Mesendoderm (in vitro differentiated cells): Measurements from ENCODE around the gene SLC20A1.

Experiments used
- DNase-seq: peaks from one replicate; pipeline ENCODE4 v3.0.0; 2013
- H2AK5ac ChIP-seq: 2 replicates; pipeline ENCODE4 v1.6.1; 2013; ENCODE audit warnings: low read length, inconsistent platforms
- H2BK120ac ChIP-seq: 2 replicates; pipeline ENCODE4 v1.6.1; 2013; ENCODE audit warnings: low read depth, mild to moderate bottlenecking, low read length, moderate library complexity, mixed read lengths
- H2BK15ac ChIP-seq: replicated peaks from 2 replicates; pipeline ENCODE4 v1.6.1; 2013; ENCODE audit warnings: low read depth, mild to moderate bottlenecking, moderate library complexity
- H2BK5ac ChIP-seq: 2 replicates; pipeline ENCODE4 v1.6.1; 2013; ENCODE audit warnings: low read length, inconsistent platforms
- H3K18ac ChIP-seq: 2 replicates; pipeline ENCODE4 v1.6.1; 2013; ENCODE audit warnings: mild to moderate bottlenecking, low read length, mixed read lengths
- H3K23ac ChIP-seq: one replicate; pipeline ENCODE4 v1.6.1; 2013; ENCODE audit warnings: low read length
- H3K27ac ChIP-seq: 2 replicates; pipeline ENCODE4 v1.5.1; 2013; ENCODE audit warnings: low read depth, mild to moderate bottlenecking, inconsistent platforms, low read length, moderate library complexity
- H3K27me3 ChIP-seq: 2 replicates; pipeline ENCODE4 v1.6.1; 2013; ENCODE audit warnings: low read length, control low read depth, mild to moderate bottlenecking, inconsistent platforms; ENCODE audit not compliant: insufficient read depth, poor library complexity
- H3K36me3 ChIP-seq: 2 replicates; pipeline ENCODE4 v1.6.1; 2013; ENCODE audit warnings: low read length, inconsistent platforms; ENCODE audit not compliant: control insufficient read depth, insufficient read depth
- H3K4ac ChIP-seq: one replicate; pipeline ENCODE4 v1.6.1; 2013; ENCODE audit warnings: low read depth, mild to moderate bottlenecking, low read length, moderate library complexity
- H3K4me1 ChIP-seq: 2 replicates; pipeline ENCODE4 v1.6.1; 2013; ENCODE audit warnings: low read depth, low read length, inconsistent platforms; ENCODE audit not compliant: control insufficient read depth
- H3K4me2 ChIP-seq: 2 replicates; pipeline ENCODE4 v1.6.1; 2013; ENCODE audit warnings: low read length
- H3K4me3 ChIP-seq: 2 replicates; pipeline ENCODE4 v1.5.1; 2013; ENCODE audit warnings: mild to moderate bottlenecking, low read length
- H3K56ac ChIP-seq: one replicate; pipeline ENCODE4 v1.6.1; 2013; ENCODE audit warnings: low read length
- H3K79me1 ChIP-seq: 2 replicates; pipeline ENCODE4 v1.6.1; 2013; ENCODE audit warnings: low read length, inconsistent platforms
- H3K79me2 ChIP-seq: 2 replicates; pipeline ENCODE4 v1.6.1; 2013; ENCODE audit warnings: mild to moderate bottlenecking, low read length; ENCODE audit not compliant: control insufficient read depth, insufficient read depth
- H3K9ac ChIP-seq: 2 replicates; pipeline ENCODE4 v1.6.1; 2013; ENCODE audit warnings: low read length, inconsistent platforms
- H4K5ac ChIP-seq: one replicate; pipeline ENCODE4 v1.6.1; 2013; ENCODE audit warnings: low read length
- H4K8ac ChIP-seq: one replicate; pipeline ENCODE4 v1.6.1; 2013; ENCODE audit warnings: low read depth, mild to moderate bottlenecking, control low read depth, low read length, moderate library complexity
- WGBS: extraction: QIAGEN DNeasy Blood & Tissue Kit; methylation state at CpG from one replicate; pipeline ENCODE4 v1.1.7; 2013; ENCODE audit warnings: low lambda C conversion rate, missing lambda C conversion rate; ENCODE audit not compliant: insufficient coverage; ENCODE audit errors: extremely low coverage; 5-methylcytosine and 5-hydroxymethylcytosine counted together

The SLC20A1 gene

GRCh38 chr2:112634153-112634873, 11.4 kb upstream of the SLC20A1 start:
- WGBS = no CpG with 5 or more reads among the region's 16 CpGs
- Histone ChIP-seq H3K36me3 (no peaks in the 10 kb centered on the region), H3K23ac (no peak overlapping the region), H3K4ac (no peak overlapping the region), H4K8ac (no peak overlapping the region), H3K56ac (no peak overlapping the region), H2BK120ac (no peak overlapping the region), H2AK5ac (no peak overlapping the region), H3K27ac (no peak overlapping the region), H3K27me3 (no peaks in the 10 kb centered on the region), H3K9ac (no peak overlapping the region), H3K18ac (no peak overlapping the region), H3K79me2 (no peaks in the 10 kb centered on the region), H2BK15ac (no peak overlapping the region), H3K4me3 (no peak overlapping the region), H3K4me2 (no peak overlapping the region), H3K79me1 (no peaks in the 10 kb centered on the region), H3K4me1 (peaks cover 14% of the 10 kb centered on the region), H4K5ac (no peak overlapping the region), H2BK5ac (no peak overlapping the region)
- no peak for DNase-seq

- no peak overlapping the region for H3K27ac ChIP-seq
- H3K27me3 ChIP-seq = no peaks in the 10 kb centered on the region
- no CpG with 5 or more reads among the region's 6 CpGs for WGBS
- H4K8ac ChIP-seq = no peak overlapping the region
- no peak overlapping the region for H3K23ac ChIP-seq
- no peak overlapping the region for H3K4me3 ChIP-seq
- no peak overlapping the region for H2BK5ac ChIP-seq
- no peak overlapping the region for H3K9ac ChIP-seq
- DNase-seq = no peak
- H2BK15ac ChIP-seq = no peak overlapping the region
- H3K4me2 ChIP-seq = no peak overlapping the region
- no peak overlapping the region for H2AK5ac ChIP-seq
- no peak overlapping the region for H2BK120ac ChIP-seq
- H4K5ac ChIP-seq = no peak overlapping the region
- H3K36me3 ChIP-seq = no peaks in the 10 kb centered on the region
- no peak overlapping the region for H3K4ac ChIP-seq
- peaks cover 14% of the 10 kb centered on the region for H3K4me1 ChIP-seq
- H3K79me1 ChIP-seq = no peaks in the 10 kb centered on the region
- H3K79me2 ChIP-seq = no peaks in the 10 kb centered on the region
- no peak overlapping the region for H3K18ac ChIP-seq
- H3K56ac ChIP-seq = no peak overlapping the region
Observed at GRCh38 chr2:112634874-112635157, 10.9 kb upstream of the SLC20A1 start.

DNA sequence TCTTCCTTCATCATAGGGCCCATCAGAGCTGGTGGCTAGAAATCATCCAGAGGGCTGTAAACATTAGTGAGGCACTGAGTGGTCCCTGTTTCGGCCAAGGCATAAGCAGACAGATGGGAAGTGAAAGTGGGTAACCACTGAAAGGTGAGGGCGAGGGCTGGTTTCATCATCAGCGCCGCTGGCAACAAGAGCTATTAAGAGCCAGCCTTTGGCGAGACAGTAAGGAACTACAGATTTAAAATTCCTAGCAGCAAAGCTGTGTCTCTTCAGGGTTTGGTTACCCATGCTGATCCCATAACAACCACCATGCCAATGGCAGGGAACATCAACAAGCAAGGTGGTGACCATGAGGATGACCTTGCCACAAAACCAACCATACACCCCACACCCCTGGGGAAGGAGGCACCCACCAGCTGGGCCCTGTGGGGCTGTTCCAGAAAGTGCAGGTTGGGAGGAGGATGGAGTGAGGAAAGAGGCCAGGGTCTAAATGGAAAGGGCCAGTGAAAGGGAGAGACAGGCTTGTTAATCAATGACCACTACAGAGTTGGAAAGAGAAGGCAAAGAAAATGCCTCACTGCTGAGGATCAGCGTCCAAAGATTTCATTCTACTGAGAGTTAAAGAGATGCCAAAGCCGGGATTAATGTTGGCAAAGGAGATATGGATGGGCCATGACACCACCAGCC, 9.0 kb upstream of the SLC20A1 start:
- no CpG with 5 or more reads among the region's 7 CpGs for WGBS
- no peak overlapping the region for H2BK15ac ChIP-seq
- H2AK5ac ChIP-seq = no peak overlapping the region
- no peak overlapping the region for H4K8ac ChIP-seq
- no peak overlapping the region for H4K5ac ChIP-seq
- H3K79me2 ChIP-seq = no peaks in the 10 kb centered on the region
- no peaks in the 10 kb centered on the region for H3K27me3 ChIP-seq
- no peak overlapping the region for H2BK5ac ChIP-seq
- H3K4me2 ChIP-seq = no peak overlapping the region
- no peak overlapping the region for H3K18ac ChIP-seq
- H3K9ac ChIP-seq = no peak overlapping the region
- H2BK120ac ChIP-seq = no peak overlapping the region
- H3K36me3 ChIP-seq = no peaks in the 10 kb centered on the region
- H3K4ac ChIP-seq = no peak overlapping the region
- H3K4me3 ChIP-seq = no peak overlapping the region
- peaks cover under 1% of the 10 kb centered on the region for H3K4me1 ChIP-seq
- no peak overlapping the region for H3K23ac ChIP-seq
- H3K56ac ChIP-seq = no peak overlapping the region
- H3K27ac ChIP-seq = no peak overlapping the region
- no peaks in the 10 kb centered on the region for H3K79me1 ChIP-seq
- no peak for DNase-seq

- Histone ChIP-seq H3K79me2 (no peaks in the 10 kb centered on the region), H3K9ac (no peak overlapping the region), H3K36me3 (no peaks in the 10 kb centered on the region), H3K4me2 (no peak overlapping the region), H2BK5ac (no peak overlapping the region), H3K27me3 (no peaks in the 10 kb centered on the region), H4K8ac (no peak overlapping the region), H3K27ac (no peak overlapping the region), H3K56ac (no peak overlapping the region), H3K4ac (no peak overlapping the region), H2AK5ac (no peak overlapping the region), H3K4me1 (no peaks in the 10 kb centered on the region), H2BK120ac (no peak overlapping the region), H3K18ac (no peak overlapping the region), H3K4me3 (no peak overlapping the region), H2BK15ac (no peak overlapping the region), H3K79me1 (no peaks in the 10 kb centered on the region), H3K23ac (no peak overlapping the region), H4K5ac (no peak overlapping the region)
- DNase-seq = no peak
- no CpG with 5 or more reads among the region's 4 CpGs for WGBS
Observed at GRCh38 chr2:112637289-112637660, 8.5 kb upstream of the SLC20A1 start.

GRCh38 chr2:112639936-112640335, 5.8 kb upstream of the SLC20A1 start:
- Histone ChIP-seq H3K9ac (no peak overlapping the region), H3K79me1 (no peaks in the 10 kb centered on the region), H3K4me3 (no peak overlapping the region), H3K4me1 (no peaks in the 10 kb centered on the region), H3K4ac (no peak overlapping the region), H2BK15ac (no peak overlapping the region), H2BK5ac (no peak overlapping the region), H4K5ac (no peak overlapping the region), H3K79me2 (no peaks in the 10 kb centered on the region), H3K56ac (no peak overlapping the region), H3K18ac (no peak overlapping the region), H3K27ac (no peak overlapping the region), H2BK120ac (no peak overlapping the region), H3K4me2 (no peak overlapping the region), H4K8ac (no peak overlapping the region), H3K27me3 (no peaks in the 10 kb centered on the region), H3K23ac (no peak overlapping the region), H2AK5ac (no peak overlapping the region), H3K36me3 (no peaks in the 10 kb centered on the region)
- WGBS = no CpG with 5 or more reads among the region's 3 CpGs
- DNase-seq = no peak

DNA sequence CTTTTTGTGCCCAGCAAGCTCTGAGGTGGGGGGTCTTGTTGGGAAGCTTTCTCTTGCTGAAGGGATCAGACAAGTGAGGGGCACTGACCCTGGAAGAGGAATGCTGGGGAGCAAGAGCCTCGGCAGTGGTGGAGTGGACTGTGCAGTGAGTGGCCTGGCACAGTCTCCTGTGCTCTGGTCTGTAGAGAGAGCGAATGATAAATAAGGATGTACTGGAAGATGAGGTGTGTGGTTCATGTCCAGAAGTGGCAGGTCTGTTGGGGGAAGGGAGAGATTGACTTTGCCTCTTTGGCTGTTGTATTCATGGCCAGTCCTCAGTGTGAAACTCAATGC, 5.3 kb upstream of the SLC20A1 start:
- H2BK15ac ChIP-seq = no peak overlapping the region
- no CpG with 5 or more reads among the region's 2 CpGs for WGBS
- H2AK5ac ChIP-seq = no peak overlapping the region
- no peak overlapping the region for H3K27ac ChIP-seq
- no peak overlapping the region for H3K4me3 ChIP-seq
- DNase-seq = no peak
- H2BK5ac ChIP-seq = no peak overlapping the region
- H4K5ac ChIP-seq = no peak overlapping the region
- H3K4ac ChIP-seq = no peak overlapping the region
- no peak overlapping the region for H3K18ac ChIP-seq
- H3K9ac ChIP-seq = no peak overlapping the region
- H3K36me3 ChIP-seq = no peaks in the 10 kb centered on the region
- H3K23ac ChIP-seq = no peak overlapping the region
- no peaks in the 10 kb centered on the region for H3K27me3 ChIP-seq
- no peaks in the 10 kb centered on the region for H3K79me2 ChIP-seq
- no peaks in the 10 kb centered on the region for H3K4me1 ChIP-seq
- no peak overlapping the region for H2BK120ac ChIP-seq
- no peak overlapping the region for H3K56ac ChIP-seq
- H3K4me2 ChIP-seq = no peak overlapping the region
- H4K8ac ChIP-seq = no peak overlapping the region
- no peaks in the 10 kb centered on the region for H3K79me1 ChIP-seq
